ENCODE data around the gene POLR2H.
"Not testable (repeated sequence)": the region's sequence is repeated elsewhere in the genome, so short reads cannot be mapped to it uniquely, and the experiment has no call there.

Gene POLR2H

DNA sequence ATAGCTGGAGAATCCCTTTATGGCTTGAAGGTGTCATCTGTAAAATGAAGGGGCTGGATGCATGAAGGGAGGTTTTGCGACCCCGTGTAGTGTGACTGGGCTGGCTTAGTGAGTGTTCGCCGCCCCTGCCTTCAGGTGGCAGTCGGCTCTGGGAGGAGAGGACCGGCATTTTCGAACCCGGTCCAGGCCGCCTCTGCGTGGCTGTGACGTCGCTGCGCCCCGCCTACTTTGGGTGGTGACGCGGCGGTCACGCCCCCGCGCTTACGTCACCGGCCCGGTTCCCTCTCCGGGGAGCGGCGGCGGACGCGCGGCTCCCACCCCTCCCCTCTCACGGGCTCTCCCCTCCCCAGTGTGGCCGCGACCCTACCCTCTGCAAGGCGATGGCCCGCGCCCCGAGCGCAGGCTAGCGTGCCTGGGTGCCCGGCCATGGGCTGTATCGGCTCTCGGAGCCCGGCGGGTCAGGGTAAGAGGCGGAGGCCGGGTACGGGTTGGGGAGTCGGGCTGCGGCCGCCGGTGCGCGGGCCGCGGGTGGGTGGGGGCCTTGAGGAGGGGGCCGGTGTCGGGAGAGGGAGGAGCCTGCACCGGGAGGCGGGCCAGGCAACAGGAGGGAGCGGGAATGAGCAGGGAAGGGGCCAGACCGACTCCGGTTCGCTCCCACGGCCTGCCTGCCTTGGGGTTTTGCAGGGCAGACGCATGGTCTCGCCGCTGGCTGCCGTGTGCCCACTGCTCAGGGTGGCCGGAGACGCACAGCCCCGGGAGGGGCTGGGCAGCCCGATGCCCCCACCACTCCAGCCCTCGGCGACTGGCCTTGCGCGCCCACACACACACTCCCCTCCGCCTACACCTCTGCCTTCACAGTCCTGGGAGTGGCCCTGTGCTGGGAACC, 25.6 kb upstream of the POLR2H start:
- peak in 1 of 2 experiments; percentile 38 for DNase-seq

DNA sequence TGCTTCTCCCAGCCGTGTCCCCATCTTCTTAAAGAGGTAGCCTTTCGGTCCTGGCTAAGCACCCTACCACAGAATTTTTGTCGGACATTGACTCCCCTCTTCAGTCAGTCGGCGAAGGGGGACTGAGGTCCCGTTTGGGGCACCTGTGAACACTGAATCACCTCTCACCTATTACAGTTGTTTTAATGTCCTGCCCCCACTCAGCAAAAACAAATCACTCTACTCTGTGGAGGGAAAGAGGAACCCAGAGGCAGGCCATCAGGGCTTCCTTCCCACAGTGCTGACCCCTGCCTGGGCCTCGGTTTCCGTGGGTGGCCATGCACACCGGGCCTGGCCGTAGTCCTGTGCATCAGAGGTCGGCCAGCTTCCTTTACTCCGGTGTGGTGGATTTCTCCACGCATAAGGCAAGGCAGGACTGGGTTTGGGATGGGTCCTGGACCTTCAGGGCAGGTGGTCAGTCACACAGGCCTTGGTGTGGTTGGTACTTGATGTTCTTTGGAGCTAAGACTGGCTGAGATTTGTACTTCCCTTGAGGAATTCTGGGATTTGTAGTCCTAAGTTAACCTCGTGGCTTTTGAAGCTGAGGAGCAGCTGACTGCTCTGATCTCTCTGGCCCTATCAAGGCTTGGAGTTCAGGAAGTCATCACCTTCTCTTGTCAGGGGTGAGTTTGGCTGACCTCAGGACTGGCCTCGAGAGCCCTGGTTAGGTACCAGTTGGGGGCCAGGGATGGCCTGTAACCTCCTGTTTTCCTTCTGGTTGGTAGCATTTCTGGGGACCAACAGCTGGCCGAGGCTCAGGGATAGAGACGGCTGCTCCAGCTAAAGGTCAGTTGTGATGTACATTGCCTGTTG, 24.7 kb upstream of the POLR2H start:
- DNase-seq = peak; percentile 2 to 17

DNA sequence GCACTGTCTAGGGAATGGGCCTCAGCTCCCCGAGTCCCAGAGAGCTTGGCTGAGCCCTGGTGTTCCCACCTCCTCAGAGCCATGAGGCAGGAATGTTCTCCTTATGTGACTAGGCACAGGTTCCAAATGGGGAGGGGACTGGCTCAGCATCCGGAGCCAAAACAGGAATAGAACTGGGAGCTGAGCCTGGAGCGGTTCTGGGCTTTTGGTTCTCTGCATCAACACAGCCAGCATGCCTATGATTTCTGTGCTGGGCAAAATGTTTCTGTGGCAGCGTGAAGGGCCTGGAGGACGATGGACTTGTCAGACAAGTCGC, 24.2 kb upstream of the POLR2H start, which contains the start of gene FAM131A:
TSS of gene FAM131A (plus strand) at position 202 of the 316 bp plus-strand sequence. CDS start at position 233, 31 bp downstream.
- DNase-seq = peak; percentile 14 to 19

DNA sequence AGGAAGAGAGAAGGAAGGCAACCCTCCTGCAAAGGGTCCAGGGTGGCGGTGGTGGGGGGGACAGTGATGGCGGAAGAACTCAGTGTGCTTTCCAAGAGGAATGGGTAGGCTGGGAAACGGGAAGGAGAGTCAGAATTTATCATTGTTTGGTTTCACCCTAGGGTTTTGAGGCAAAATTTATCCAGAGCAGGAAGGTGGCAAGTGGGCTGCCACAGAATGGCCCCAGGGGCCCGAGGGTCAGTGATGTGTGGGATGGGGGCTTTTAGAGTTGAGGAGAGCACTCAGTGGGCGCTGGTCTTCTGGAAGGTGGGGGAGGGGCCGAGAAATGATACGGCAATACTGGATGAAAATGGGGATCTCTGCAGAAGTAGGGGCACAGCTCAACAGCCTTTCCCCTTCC, 23.5 kb upstream of the POLR2H start:
- no peak for DNase-seq

DNA sequence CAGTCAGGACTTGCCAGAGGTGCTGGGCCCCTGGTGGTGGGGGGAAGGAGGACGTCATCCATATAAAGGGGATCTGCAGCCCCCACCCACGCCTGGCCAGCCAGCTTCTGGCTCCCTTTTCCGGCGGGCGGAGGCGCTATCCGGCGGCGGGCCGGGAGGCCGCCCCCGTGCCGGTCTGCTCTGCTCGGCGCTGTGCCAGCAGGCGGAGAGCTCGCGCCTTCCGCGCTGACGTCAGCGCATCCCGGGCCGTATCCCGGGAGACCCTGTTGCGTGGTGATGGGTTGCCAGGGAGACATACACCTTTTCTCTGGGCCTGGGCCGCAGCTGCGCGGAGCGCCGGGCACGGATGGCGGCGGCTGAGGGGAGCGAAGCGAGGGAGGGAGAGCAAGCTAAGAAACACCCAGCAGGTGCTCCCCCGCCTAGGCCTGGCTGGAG, 23.0 kb upstream of the POLR2H start:
- peak in 1 of 2 experiments; percentile 80 for DNase-seq

DNA sequence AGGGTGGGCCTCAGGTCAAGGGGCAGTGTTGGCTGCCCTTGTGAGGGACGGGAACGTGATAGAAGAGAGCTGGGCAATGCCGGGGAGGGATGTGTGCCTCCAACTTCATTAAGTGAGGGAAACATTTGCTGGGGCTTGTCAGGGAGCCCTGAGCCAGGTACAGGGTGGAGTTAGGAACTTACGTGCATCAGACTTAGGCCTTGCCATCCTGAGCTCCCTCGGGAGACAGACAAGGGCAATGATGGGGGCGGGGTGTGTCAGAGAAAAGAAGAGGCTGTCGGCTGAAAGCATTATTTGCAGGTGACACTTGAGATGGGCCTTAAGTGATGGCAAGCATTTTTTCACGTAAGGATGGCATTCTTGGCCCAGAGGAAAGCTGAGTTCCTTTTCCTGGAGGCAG, 22.5 kb upstream of the POLR2H start:
- no peak for DNase-seq

DNA sequence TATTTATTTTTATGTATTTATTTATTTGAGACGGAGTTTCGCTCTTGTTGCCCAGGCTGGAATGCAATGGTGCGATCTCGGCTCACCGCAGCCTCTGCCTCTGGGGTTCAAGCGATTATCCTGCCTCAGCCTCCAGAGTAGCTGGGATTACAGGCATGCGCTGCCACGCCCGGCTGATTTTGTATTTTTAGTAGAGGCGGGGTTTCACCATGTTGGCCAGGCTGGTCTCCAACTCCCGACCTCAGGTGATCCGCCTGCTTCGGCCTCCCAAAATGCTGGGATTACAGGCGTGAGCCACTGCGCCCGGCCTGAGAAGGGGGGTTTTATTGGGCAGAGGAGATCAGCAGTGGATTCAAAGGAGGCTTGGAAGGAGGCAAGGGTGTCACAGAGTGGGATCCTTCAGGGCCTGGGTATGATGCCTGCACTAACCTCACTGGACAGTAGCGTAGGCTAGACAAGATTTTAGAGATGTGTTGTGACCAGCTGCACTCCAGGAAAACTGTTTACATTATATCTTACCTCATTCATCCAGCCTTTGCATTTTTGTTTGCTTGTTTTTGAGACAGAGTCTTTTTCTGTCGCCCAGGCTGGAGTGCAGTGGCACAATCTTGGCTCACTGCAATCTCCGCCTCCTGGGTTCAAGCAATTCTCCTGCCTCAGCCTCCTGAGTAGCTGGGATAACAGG, 21.9 kb upstream of the POLR2H start:
- DNase-seq = not testable (repeated sequence)

DNA sequence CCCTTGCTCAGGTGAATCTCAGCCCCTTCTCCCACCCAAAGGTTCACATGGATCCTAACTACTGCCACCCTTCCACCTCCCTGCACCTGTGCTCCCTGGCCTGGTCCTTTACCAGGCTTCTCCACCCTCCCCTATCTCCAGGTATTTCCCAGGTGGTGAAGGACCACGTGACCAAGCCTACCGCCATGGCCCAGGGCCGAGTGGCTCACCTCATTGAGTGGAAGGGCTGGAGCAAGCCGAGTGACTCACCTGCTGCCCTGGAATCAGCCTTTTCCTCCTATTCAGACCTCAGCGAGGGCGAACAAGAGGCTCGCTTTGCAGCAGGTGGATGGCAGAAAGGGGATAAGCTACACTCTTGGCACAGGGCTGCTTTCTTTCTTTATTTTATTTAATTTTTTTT, 19.6 kb upstream of the POLR2H start:
- DNase-seq = no peak

DNA sequence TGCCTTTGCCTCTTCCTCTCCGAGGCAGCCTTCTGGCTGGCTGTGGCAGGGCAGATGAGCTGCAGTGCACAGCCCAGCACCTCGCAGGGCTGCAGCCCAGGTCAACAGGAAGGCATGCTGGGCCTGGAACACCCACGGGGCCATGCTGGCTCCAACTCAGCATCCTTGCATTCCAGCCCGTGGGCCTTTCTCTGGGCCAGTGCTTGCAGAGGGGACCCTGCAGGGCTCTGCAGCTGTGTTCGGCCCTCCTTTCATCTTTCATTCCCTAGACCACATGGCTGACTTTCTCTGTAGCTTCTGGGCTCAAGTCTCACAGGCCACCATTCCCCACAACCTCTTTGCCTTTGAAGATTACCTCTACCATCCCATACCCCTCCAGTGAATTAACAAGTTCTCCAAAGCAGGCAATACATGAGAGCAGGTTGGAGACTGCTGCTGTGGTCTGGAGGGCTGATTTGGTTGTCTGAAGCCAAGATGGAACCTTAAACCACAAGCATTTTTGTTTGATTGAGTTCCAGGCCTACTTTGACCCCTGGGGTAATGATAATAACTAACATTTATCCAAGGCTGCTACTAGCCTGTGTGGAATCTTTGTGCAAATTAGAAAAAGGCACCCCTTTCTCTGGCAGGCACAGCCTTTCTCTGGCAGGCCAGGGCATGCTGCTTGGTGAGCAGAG, 18.2 kb upstream of the POLR2H start:
- no peak for DNase-seq

DNA sequence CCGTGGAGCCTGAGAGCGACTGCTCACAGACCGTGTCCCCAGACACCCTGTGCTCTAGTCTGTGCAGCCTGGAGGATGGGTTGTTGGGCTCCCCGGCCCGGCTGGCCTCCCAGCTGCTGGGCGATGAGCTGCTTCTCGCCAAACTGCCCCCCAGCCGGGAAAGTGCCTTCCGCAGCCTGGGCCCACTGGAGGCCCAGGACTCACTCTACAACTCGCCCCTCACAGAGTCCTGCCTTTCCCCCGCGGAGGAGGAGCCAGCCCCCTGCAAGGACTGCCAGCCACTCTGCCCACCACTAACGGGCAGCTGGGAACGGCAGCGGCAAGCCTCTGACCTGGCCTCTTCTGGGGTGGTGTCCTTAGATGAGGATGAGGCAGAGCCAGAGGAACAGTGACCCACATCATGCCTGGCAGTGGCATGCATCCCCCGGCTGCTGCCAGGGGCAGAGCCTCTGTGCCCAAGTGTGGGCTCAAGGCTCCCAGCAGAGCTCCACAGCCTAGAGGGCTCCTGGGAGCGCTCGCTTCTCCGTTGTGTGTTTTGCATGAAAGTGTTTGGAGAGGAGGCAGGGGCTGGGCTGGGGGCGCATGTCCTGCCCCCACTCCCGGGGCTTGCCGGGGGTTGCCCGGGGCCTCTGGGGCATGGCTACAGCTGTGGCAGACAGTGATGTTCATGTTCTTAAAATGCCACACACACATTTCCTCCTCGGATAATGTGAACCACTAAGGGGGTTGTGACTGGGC, 16.8 kb upstream of the POLR2H start:
- DNase-seq = no peak

DNA sequence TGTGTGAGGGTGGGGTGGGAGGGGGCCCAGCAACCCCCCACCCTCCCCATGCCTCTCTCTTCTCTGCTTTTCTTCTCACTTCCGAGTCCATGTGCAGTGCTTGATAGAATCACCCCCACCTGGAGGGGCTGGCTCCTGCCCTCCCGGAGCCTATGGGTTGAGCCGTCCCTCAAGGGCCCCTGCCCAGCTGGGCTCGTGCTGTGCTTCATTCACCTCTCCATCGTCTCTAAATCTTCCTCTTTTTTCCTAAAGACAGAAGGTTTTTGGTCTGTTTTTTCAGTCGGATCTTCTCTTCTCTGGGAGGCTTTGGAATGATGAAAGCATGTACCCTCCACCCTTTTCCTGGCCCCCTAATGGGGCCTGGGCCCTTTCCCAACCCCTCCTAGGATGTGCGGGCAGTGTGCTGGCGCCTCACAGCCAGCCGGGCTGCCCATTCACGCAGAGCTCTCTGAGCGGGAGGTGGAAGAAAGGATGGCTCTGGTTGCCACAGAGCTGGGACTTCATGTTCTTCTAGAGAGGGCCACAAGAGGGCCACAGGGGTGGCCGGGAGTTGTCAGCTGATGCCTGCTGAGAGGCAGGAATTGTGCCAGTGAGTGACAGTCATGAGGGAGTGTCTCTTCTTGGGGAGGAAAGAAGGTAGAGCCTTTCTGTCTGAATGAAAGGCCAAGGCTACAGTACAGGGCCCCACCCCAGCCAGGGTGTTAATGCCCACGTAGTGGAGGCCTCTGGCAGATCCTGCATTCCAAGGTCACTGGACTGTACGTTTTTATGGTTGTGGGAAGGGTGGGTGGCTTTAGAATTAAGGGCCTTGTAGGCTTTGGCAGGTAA, 16.0 kb upstream of the POLR2H start:
- DNase-seq = peak; percentile 55 to 88

DNA sequence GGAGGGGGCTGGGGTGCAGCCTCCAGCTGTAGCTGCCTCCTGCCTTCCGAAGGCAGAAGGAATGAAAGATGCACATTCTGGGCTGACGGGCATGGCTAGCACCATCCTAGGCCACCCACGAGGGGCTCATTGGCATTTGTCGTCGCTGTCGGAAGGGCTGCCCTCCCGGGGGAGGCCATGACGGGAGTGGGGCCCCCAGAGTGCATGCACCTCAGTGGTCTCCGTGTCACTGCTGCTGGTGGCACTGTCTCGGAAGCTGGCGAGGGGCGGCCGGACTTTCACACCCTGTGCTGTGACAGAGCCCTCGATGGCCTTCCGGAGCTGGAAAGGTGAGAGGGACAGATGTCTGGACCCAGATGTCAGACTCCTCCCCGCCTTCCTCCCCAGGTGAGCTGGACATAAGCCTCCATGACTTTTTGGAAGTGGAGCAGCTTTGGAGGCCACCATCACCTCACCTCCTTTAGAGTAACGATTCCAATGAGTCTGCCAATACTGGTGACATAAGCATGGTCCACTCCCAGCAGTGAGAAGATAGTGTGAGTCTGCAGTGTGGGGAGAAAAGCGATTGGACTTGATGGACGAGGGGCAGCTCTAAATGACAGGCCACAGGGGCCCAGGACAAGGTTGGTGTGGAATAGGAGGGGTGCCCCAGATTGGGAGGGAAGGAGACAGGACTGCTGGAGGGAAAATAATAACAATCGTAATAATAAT, 14.9 kb upstream of the POLR2H start:
- no peak for DNase-seq

DNA sequence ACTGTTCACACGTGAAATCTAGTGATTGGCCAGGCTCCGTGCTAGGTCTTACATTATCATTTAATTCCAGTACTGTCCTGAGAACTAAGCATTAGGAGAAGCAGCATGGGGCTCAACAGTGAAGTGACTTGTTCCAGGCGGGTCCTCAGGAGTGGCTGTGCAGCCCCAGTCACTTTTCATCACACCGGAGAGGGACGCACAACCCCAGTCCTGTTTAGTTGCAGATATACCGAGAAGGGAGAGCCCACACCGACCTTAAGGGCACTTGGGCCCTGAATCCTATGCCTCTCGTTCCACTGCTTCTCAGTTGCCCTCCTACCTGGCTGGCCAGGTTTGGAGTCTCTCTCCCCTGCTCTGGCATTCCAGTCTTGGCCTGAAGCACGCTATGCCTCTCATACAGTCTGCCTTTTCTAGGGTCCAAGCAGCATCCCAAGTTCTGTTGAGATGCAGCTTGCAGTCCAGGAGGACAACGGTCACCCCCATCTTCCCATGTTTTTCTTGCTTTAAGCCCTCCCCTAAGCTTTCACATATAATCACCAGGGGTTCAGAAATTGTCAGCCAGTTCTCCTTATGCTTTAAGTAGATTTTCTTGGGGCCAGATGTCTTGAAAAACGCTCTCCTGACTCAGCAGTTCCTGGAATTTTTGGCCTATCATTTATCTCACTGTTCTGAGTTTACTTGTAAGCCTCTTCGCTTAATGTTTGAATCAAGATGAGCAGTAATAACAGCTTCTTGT, 14.0 kb upstream of the POLR2H start:
- DNase-seq = no peak

DNA sequence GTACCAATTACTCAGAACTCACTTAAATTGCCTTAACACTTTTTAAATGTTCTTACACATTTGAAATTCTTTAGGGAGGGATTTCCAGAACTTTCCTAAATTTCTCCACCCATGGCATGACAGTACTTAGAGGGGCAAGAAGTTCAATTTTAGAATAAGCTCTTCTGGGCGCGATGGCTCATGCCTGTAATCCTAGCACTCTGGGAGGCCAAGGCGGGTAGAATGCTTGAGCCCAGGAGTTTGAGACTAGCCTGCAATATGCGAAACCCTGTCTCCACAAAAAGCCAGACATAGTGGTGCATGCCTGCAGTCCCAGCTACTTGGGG, 13.5 kb upstream of the POLR2H start:
- DNase-seq = no peak

DNA sequence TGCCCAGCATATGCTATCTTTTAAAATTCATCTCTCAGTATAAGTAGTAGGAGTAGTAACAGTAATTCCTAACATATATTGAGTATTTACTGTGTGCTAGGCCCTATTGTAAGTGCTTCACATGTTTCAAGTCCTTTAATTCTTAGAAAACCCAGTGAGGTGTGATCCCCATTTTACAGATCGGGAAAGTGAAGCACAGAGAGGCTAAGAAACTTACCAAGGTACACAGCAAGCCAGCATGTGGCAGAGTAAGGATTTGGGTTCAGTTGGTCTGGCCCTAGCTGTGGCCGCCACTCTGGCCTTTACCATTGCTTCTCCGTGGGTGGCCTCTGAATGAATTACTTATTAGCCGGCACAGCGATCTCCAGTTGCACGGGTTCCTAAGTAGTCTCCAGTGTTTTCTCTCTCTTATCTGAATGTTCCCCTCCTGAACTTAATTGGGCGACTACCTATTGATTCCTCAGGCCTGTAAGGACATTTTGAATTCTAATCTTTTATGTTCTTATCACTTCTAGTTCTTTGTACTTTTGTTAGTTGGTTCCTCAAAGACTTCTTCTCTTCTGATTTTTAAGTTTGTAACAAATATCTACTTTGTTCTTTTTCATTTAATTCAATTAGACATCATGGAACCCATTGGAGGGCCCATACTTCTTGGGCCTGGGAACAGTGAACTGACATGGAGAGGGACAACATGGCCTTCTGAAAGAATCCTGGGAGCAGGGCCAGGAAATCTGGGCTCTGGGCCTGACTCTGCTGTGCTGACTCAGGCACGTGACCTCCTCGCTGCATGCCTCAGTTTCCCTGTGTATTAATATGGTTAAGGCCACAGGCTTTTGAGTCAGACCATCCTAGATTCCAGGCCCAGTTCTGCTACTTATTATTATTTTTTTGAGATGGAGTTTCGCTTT, 11.7 kb upstream of the POLR2H start:
- no peak for DNase-seq

DNA sequence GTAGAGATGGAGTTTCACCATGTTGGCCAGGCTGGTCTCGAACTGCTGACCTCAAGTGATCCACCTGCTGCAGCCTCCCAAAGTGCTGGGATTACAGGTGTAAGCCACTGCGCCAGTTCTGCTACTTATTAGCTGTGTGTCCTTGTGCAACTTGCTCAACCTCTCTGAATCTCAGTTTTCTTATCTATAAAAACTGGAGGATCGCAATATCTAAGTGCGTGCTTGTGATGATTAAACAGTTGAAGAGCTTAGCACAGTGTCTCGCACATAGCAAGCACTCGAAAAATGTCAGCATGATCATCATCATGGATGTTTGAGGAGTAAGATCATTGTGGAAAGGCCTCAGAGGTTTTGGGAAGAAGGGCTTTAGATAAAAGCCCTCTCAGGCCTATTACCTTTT, 10.9 kb upstream of the POLR2H start:
- DNase-seq = no peak

DNA sequence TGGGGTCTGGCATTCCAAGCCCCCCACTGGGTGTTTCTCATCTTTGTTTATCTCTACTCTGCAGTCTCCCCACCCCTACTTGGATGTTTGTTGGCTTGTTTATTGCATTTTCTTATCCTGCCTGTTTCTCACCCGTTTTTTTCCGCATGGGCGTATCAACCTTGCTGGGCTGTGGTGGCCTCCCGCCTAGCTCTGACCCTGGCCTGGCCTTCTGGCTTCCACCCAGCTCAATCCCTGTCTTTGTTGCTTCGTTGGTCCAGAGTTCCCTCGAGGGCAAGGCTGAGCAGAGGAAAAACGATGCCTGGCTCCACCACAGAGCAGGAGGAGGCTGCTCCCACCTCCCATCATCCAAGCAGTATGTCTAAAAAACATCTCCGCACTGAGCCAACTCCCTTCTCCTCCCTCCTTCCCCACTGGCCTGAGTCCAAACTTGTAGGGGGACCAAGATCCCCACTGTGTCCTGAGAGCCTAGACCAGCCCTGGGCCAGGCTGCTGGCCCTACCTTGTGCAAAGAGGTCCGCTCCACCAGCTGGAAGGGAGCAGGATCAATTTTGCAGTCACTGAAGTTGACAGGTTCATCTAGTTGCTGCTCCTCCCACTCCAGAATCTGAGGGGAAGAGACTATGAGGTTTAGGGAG, 9.9 kb upstream of the POLR2H start:
- no peak for DNase-seq

DNA sequence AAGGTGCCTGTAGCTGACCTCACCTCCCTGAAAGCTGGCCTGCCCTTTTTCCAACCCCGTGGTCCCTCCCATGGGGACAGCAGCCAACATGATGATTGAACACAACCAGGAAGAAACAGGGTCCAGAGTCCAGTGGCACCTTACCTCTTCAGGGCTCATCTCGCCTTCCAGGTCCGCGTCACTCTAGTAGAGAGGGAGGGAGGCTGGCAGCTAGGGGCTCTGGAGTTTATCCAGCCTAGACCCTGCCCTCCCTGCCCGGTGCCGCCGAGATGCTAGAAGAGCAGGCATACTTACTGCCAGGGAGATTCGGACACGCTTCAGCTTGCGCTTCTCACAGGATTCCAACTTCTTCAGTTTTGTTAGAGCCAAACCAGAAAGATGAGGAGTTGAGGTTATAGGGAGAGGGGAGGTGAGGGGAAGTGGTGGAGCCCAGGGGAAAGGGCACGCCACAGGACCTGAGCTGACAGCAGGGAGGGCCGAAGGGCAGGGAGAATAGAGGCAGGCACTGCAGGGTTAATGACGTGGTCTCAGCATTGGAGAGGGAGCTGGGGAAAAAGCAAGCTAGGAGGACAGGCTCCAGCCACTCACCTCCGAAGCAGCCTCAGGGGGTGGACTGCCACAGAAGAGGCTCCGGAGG, 9.2 kb upstream of the POLR2H start:
- no peak for DNase-seq
